ENCODE data around the gene GLIS1.

GLIS1 gene

GRCh38 chr1:53638360-53639035, 100.5 kb downstream of the GLIS1 start:
- DNase-seq (ENCODE audit: low read depth in 1 of 2, low spot score in 1 of 2): no peak

- DNase-seq (ENCODE audit: low read depth in 1 of 2, low spot score in 1 of 2): no peak
Measured at GRCh38 chr1:53637511-53638359, 101.2 kb downstream of the GLIS1 start.

- no peak for DNase-seq (ENCODE audit: low read depth in 1 of 2, low spot score in 1 of 2)
Measured at GRCh38 chr1:53636621-53637171, 102.3 kb downstream of the GLIS1 start.

- DNase-seq (ENCODE audit: low read depth in 1 of 2, low spot score in 1 of 2): no peak
Measured at GRCh38 chr1:53634571-53634979, 104.4 kb downstream of the GLIS1 start.

GRCh38 chr1:53633073-53633704, 105.8 kb downstream of the GLIS1 start:
- DNase-seq (ENCODE audit: low read depth in 1 of 2, low spot score in 1 of 2): no peak

- no peak for DNase-seq (ENCODE audit: low read depth in 1 of 2, low spot score in 1 of 2)
Measured at GRCh38 chr1:53631622-53632310, 107.2 kb downstream of the GLIS1 start.

- no peak for DNase-seq (ENCODE audit: low read depth in 1 of 2, low spot score in 1 of 2)
Measured at GRCh38 chr1:53629101-53629691, 109.8 kb downstream of the GLIS1 start.

GRCh38 chr1:53628286-53628955, 110.5 kb downstream of the GLIS1 start:
- DNase-seq (ENCODE audit: low read depth in 1 of 2, low spot score in 1 of 2): no peak

- DNase-seq (ENCODE audit: low read depth in 1 of 2, low spot score in 1 of 2): no peak
Measured at GRCh38 chr1:53627666-53628065, 111.3 kb downstream of the GLIS1 start.

- no peak for DNase-seq (ENCODE audit: low read depth in 1 of 2, low spot score in 1 of 2)
Measured at GRCh38 chr1:53627031-53627430, 111.9 kb downstream of the GLIS1 start.

- DNase-seq (ENCODE audit: low read depth in 1 of 2, low spot score in 1 of 2): no peak
Measured at GRCh38 chr1:53626616-53627015, 112.3 kb downstream of the GLIS1 start.

GRCh38 chr1:53625766-53626520, 113.0 kb downstream of the GLIS1 start:
- no peak for DNase-seq (ENCODE audit: low read depth in 1 of 2, low spot score in 1 of 2)

- no peak for DNase-seq (ENCODE audit: low read depth in 1 of 2, low spot score in 1 of 2)
Measured at GRCh38 chr1:53625049-53625448, 113.9 kb downstream of the GLIS1 start.

GRCh38 chr1:53622531-53622930, 116.4 kb downstream of the GLIS1 start:
- no peak for DNase-seq (ENCODE audit: low read depth in 1 of 2, low spot score in 1 of 2)

GRCh38 chr1:53621144-53621543, 117.8 kb downstream of the GLIS1 start:
- no peak for DNase-seq (ENCODE audit: low read depth in 1 of 2, low spot score in 1 of 2)

- DNase-seq (ENCODE audit: low read depth in 1 of 2, low spot score in 1 of 2): no peak
Measured at GRCh38 chr1:53620061-53620855, 118.7 kb downstream of the GLIS1 start.

- no peak for DNase-seq (ENCODE audit: low read depth in 1 of 2, low spot score in 1 of 2)
Measured at GRCh38 chr1:53619367-53620060, 119.5 kb downstream of the GLIS1 start.

Measured in stimulated activated CD4-positive, alpha-beta T cell treated with anti-CD3 and anti-CD28 coated beads, Interleukin-15, amount 100 ng/mL, for 1 hour (primary cell).